Endothelial cell (in vitro differentiated cells): Measurements from ENCODE around the gene DCUN1D2. TPM values are rescaled to one million over a fixed set of nuclear protein-coding genes. Genes with fewer than 3 reads are reported as not detected.

Experiments
- DNase-seq: peaks from one replicate; pipeline ENCODE4 v3.0.0; 2021; ENCODE audit warnings: low spot score
- H3K27ac Mint-ChIP-seq: one replicate; pipeline ENCODE4 v1.8.0; 2021; ENCODE audit warnings: mixed read lengths, inconsistent platforms; ENCODE audit not compliant: unreplicated experiment
- H3K27me3 Mint-ChIP-seq: one replicate; pipeline ENCODE4 v1.8.0; 2021; ENCODE audit warnings: mild to moderate bottlenecking, moderate library complexity, mixed read lengths, inconsistent platforms; ENCODE audit not compliant: unreplicated experiment
- H3K36me3 Mint-ChIP-seq: one replicate; pipeline ENCODE4 v1.8.0; 2021; ENCODE audit warnings: mild to moderate bottlenecking, low read depth, mixed read lengths, inconsistent platforms; ENCODE audit not compliant: unreplicated experiment
- H3K4me1 Mint-ChIP-seq: one replicate; pipeline ENCODE4 v1.8.0; 2021; ENCODE audit warnings: mild to moderate bottlenecking, mixed read lengths, inconsistent platforms; ENCODE audit not compliant: unreplicated experiment
- H3K4me3 Mint-ChIP-seq: one replicate; pipeline ENCODE4 v1.8.0; 2021; ENCODE audit warnings: mild to moderate bottlenecking, mixed read lengths, inconsistent platforms; ENCODE audit not compliant: unreplicated experiment
- H3K9me3 Mint-ChIP-seq: one replicate; pipeline ENCODE4 v1.8.0; 2021; ENCODE audit warnings: mixed read lengths, inconsistent platforms; ENCODE audit not compliant: unreplicated experiment
- CTCF ChIP-seq: fragments of 200-600 bp; sonication (generic); IDR thresholded peaks from one replicate; pipeline ENCODE4 v1.5.0; 2021; ENCODE audit warnings: antibody characterized with exemption; ENCODE audit not compliant: unreplicated experiment
- total RNA-seq: library from RNA; stranded (reverse); fragmentation: NEBNext Ultra II Directional; extraction: Animal tissue kit (Norgen Biotek cat#: 25700); gene quantifications from one replicate; pipeline ENCODE4 v1.2.1, GENCODE V29; 2021; ENCODE audit not compliant: unreplicated experiment

The DCUN1D2 gene
- total RNA-seq, 1 donor from 2014 or later, result 23.9 TPM

GRCh38 chr13:113455384-113455783 is 35.1 kb downstream of the DCUN1D2 start:
- Mint-ChIP-seq H3K27ac (no peak overlapping the region), H3K36me3 (peaks cover 19% of the 10 kb centered on the region), H3K4me1 (no peaks in the 10 kb centered on the region), H3K4me3 (no peak overlapping the region), H3K9me3 (no peaks in the 10 kb centered on the region), H3K27me3 (peaks cover 3% of the 10 kb centered on the region)
- TF ChIP-seq CTCF, result no peak
- no peak for DNase-seq

- H3K27me3 Mint-ChIP-seq, result peaks cover 3% of the 10 kb centered on the region
- no peak overlapping the region for H3K4me3 Mint-ChIP-seq
- no peaks in the 10 kb centered on the region for H3K4me1 Mint-ChIP-seq
- H3K27ac Mint-ChIP-seq, result no peak overlapping the region
- H3K9me3 Mint-ChIP-seq, result no peaks in the 10 kb centered on the region
- H3K36me3 Mint-ChIP-seq, result peaks cover 16% of the 10 kb centered on the region
- no peak for DNase-seq
- no peak for TF ChIP-seq CTCF
These were observed 35.6 kb downstream of the DCUN1D2 start for GRCh38 chr13:113454936-113455335.

DNA sequence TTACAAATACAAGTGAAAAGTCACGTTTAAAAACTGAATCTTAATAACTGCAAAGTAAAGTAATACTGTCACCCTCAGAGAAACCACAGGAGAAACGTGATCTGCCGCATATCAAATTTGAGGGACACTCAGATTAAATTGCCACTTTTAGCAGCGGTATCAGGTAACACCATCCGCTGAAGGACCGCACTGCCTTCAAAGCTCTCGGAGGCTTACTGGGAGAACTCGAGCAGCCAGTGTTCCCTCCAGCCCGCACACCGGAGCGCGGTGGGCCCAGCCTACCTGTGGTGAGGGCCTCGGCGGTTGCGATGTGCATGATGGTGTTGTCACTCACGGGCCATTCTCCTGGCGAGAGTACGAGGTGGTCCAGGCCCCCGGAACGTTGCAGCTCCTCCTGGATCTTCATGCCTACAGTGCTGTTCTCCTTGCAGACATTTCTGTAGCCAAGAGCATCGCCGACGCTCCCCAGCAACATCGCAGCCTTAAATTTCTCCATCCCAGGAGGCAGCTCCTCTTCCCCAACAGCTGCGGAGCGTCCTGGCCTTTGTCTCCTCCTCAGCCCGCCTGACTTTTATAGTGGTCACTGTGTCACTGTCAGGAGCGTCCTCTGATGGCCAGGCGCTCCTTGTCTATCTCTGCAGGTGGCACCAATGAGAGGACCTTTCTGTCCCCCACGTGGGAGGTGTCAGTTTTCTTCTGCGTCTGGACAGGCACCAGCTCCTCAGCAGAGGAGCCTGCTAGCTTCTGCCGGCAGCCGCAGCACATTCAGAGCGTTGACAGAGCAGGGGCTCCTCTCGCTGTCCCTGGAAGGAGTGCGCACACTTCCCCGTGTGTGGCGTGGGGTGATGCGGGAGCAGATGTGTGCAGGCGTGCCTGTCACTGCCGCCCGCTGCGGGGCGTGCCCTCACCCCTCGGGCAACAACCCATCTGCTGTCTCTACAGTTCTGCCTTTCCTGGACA is 37.3 kb downstream of the DCUN1D2 start, which contains the start of gene ADPRHL1:
TSS of gene ADPRHL1 (minus strand) at position 547 of the 960 bp plus-strand sequence. CDS start at position 496, 51 bp downstream.
- Mint-ChIP-seq H3K4me1 (no peaks in the 10 kb centered on the region), H3K9me3 (no peaks in the 10 kb centered on the region), H3K27ac (no peak within 1 kb of the TSS), H3K4me3 (peak within 1 kb of the TSS; percentile 38), H3K27me3 (peaks cover 3% of the 10 kb centered on the region), H3K36me3 (peaks cover 14% of the 10 kb centered on the region)
- DNase-seq, result no peak
- no peak for TF ChIP-seq CTCF

DNA sequence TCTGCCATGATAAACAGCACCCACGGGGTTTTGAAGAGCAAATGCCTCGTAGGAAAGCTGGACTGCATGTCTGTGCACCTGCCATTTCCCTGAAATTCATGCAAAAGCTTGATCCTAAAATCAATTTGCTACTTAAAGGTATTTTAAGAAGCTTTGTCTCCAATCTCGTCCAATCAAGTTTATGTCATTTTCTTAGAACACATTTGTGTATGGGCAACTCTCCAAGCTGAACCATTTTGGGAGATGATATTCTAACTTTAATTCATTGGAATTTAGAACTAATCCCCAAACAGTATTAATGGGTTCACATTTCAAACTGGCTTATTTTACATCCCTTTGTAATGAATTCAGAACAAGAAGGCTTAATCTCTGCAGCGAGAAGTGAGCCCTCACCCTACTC is 38.0 kb downstream of the DCUN1D2 start:
- Mint-ChIP-seq H3K36me3 (peaks cover 13% of the 10 kb centered on the region), H3K4me3 (peak overlapping the region; percentile 38), H3K27ac (no peak overlapping the region), H3K4me1 (no peaks in the 10 kb centered on the region), H3K9me3 (no peaks in the 10 kb centered on the region), H3K27me3 (peaks cover 4% of the 10 kb centered on the region)
- no peak for TF ChIP-seq CTCF
- no peak for DNase-seq

- no peak for TF ChIP-seq CTCF
- peaks cover 9% of the 10 kb centered on the region for H3K36me3 Mint-ChIP-seq
These were observed 38.5 kb downstream of the DCUN1D2 start for GRCh38 chr13:113451951-113452421.

More at GRCh38 chr13:113451951-113452421, 38.5 kb downstream of the DCUN1D2 start:
- Mint-ChIP-seq H3K4me3 (no peak overlapping the region), H3K27ac (no peak overlapping the region), H3K27me3 (peaks cover 5% of the 10 kb centered on the region), H3K9me3 (no peaks in the 10 kb centered on the region), H3K4me1 (no peaks in the 10 kb centered on the region)
- DNase-seq, result no peak
